ENCODE measurements around the gene SKAP2. TPM values are rescaled to one million over a fixed set of nuclear protein-coding genes. Genes with fewer than 3 reads are reported as not detected.
A peak's percentile ranks its signal among the peaks of the same experiment; 100 is the strongest.

SKAP2 gene
- total RNA-seq, 1 donor from 2014 or later = 8.0 TPM

- ATAC-seq = no peak
- no peak for DNase-seq (ENCODE audit: missing footprints)
Measured at GRCh38 chr7:26705567-26705966, 158.8 kb downstream of the SKAP2 start.

GRCh38 chr7:26704786-26705185, 159.6 kb downstream of the SKAP2 start:
- ATAC-seq (peak; percentile 26), DNase-seq (ENCODE audit: missing footprints) (no peak)
- intact Hi-C loops (cut with DNase I) = no loop called here

More at GRCh38 chr7:26705567-26705966, 158.8 kb downstream of the SKAP2 start:
- intact Hi-C loops (cut with DNase I) = no loop called here

GRCh38 chr7:26704036-26704435, 160.4 kb downstream of the SKAP2 start:
- intact Hi-C loops (cut with DNase I) = no loop called here
- no peak for ATAC-seq

GRCh38 chr7:26700893-26701292, 163.5 kb downstream of the SKAP2 start:
- DNase-seq (ENCODE audit: missing footprints) (no peak), ATAC-seq (no peak)
- intact Hi-C loops (cut with DNase I) = no loop called here

More at GRCh38 chr7:26704036-26704435, 160.4 kb downstream of the SKAP2 start:
- no peak for DNase-seq (ENCODE audit: missing footprints)

- DNase-seq (ENCODE audit: missing footprints) = no peak
- no peak for ATAC-seq
- intact Hi-C loops (cut with DNase I) = no loop called here
Measured at GRCh38 chr7:26700386-26700785, 164.0 kb downstream of the SKAP2 start.

- intact Hi-C loops (cut with DNase I) = no loop called here
- no peak for ATAC-seq
- no peak for DNase-seq (ENCODE audit: missing footprints)
Measured at GRCh38 chr7:26699766-26700165, 164.6 kb downstream of the SKAP2 start.

GRCh38 chr7:26698806-26699205, 165.6 kb downstream of the SKAP2 start:
- ATAC-seq = no peak
- no peak for DNase-seq (ENCODE audit: missing footprints)
- intact Hi-C loops (cut with DNase I) = no loop called here

GRCh38 chr7:26698194-26698593, 166.2 kb downstream of the SKAP2 start:
- ATAC-seq (no peak), DNase-seq (ENCODE audit: missing footprints) (no peak)
- intact Hi-C loops (cut with DNase I) = no loop called here

- ATAC-seq = no peak
- intact Hi-C loops (cut with DNase I) = no loop called here
Measured at GRCh38 chr7:26696978-26697377, 167.4 kb downstream of the SKAP2 start.

GRCh38 chr7:26696161-26696560, 168.2 kb downstream of the SKAP2 start:
- ATAC-seq = no peak
- DNase-seq (ENCODE audit: missing footprints) = no peak
- intact Hi-C loops (cut with DNase I) = no loop called here

More at GRCh38 chr7:26696978-26697377, 167.4 kb downstream of the SKAP2 start:
- no peak for DNase-seq (ENCODE audit: missing footprints)

GRCh38 chr7:26694713-26695112, 169.7 kb downstream of the SKAP2 start:
- intact Hi-C loops (cut with DNase I) = no loop called here
- ATAC-seq (no peak), DNase-seq (ENCODE audit: missing footprints) (no peak)

GRCh38 chr7:26694141-26694540, 170.2 kb downstream of the SKAP2 start:
- no peak for DNase-seq (ENCODE audit: missing footprints)
- ATAC-seq = no peak
- intact Hi-C loops (cut with DNase I) = no loop called here

GRCh38 chr7:26691886-26692285, 172.5 kb downstream of the SKAP2 start:
- DNase-seq (ENCODE audit: missing footprints) (no peak), ATAC-seq (no peak)
- intact Hi-C loops (cut with DNase I) = no loop called here

GRCh38 chr7:26691406-26691805, 173.0 kb downstream of the SKAP2 start:
- DNase-seq (ENCODE audit: missing footprints) (no peak), ATAC-seq (no peak)
- intact Hi-C loops (cut with DNase I) = no loop called here

GRCh38 chr7:26690135-26690805, 174.1 kb downstream of the SKAP2 start:
- DNase-seq (ENCODE audit: missing footprints) (no peak), ATAC-seq (no peak)
- intact Hi-C loops (cut with DNase I) = no loop called here

GRCh38 chr7:26688936-26689506, 175.4 kb downstream of the SKAP2 start:
- intact Hi-C loops (cut with DNase I) = no loop called here
- no peak for ATAC-seq
- DNase-seq (ENCODE audit: missing footprints) = no peak

- ATAC-seq = no peak
- intact Hi-C loops (cut with DNase I) = no loop called here
- no peak for DNase-seq (ENCODE audit: missing footprints)
Measured at GRCh38 chr7:26688388-26688787, 176.0 kb downstream of the SKAP2 start.

- intact Hi-C loops (cut with DNase I) = no loop called here
- ATAC-seq = no peak
- DNase-seq (ENCODE audit: missing footprints) = no peak
Measured at GRCh38 chr7:26687032-26687431, 177.4 kb downstream of the SKAP2 start.

GRCh38 chr7:26686448-26686981, 177.9 kb downstream of the SKAP2 start:
- DNase-seq (ENCODE audit: missing footprints) (no peak), ATAC-seq (no peak)
- intact Hi-C loops (cut with DNase I) = no loop called here

GRCh38 chr7:26685606-26686005, 178.8 kb downstream of the SKAP2 start:
- DNase-seq (ENCODE audit: missing footprints) (no peak), ATAC-seq (no peak)
- intact Hi-C loops (cut with DNase I) = no loop called here
